ENCODE measurements around the gene PPFIBP1.

PPFIBP1 gene

GRCh38 chr12:27703720-27704452 lies 179.9 kb downstream of the PPFIBP1 start:
- peak; percentile 84 for TF ChIP-seq CTCF (IDR thresholded peaks at IDR 0.05; ENCODE audit: low read depth, low read length, missing control alignments)
- DNase-seq (ENCODE audit: extremely low read depth, low read depth) = peak; percentile 74
- no peak overlapping the region for H3K4me3 ChIP-seq (replicated peaks; ENCODE audit: low read depth, low read length)

GRCh38 chr12:27705263-27705662 lies 181.3 kb downstream of the PPFIBP1 start:
- TF ChIP-seq CTCF (IDR thresholded peaks at IDR 0.05; ENCODE audit: low read depth, low read length, missing control alignments) = no peak
- no peak overlapping the region for H3K4me3 ChIP-seq (replicated peaks; ENCODE audit: low read depth, low read length)
- no peak for DNase-seq (ENCODE audit: extremely low read depth, low read depth)

- DNase-seq (ENCODE audit: extremely low read depth, low read depth) = no peak
- H3K4me3 ChIP-seq (replicated peaks; ENCODE audit: low read depth, low read length) = no peak overlapping the region
- TF ChIP-seq CTCF (IDR thresholded peaks at IDR 0.05; ENCODE audit: low read depth, low read length, missing control alignments) = no peak
Observed at GRCh38 chr12:27707216-27707615, 183.2 kb downstream of the PPFIBP1 start.

GRCh38 chr12:27709212-27709931 lies 185.4 kb downstream of the PPFIBP1 start:
- peak overlapping the region; percentile 92 for H3K4me3 ChIP-seq (replicated peaks; ENCODE audit: low read depth, low read length)
- TF ChIP-seq CTCF (IDR thresholded peaks at IDR 0.05; ENCODE audit: low read depth, low read length, missing control alignments) = no peak
- DNase-seq (ENCODE audit: extremely low read depth, low read depth) = no peak

GRCh38 chr12:27709932-27710591 lies 186.1 kb downstream of the PPFIBP1 start:
- H3K4me3 ChIP-seq (replicated peaks; ENCODE audit: low read depth, low read length) = peak overlapping the region; percentile 92
- peak; percentile 31 for DNase-seq (ENCODE audit: extremely low read depth, low read depth)

More at GRCh38 chr12:27709932-27710591, 186.1 kb downstream of the PPFIBP1 start:
- no peak for TF ChIP-seq CTCF (IDR thresholded peaks at IDR 0.05; ENCODE audit: low read depth, low read length, missing control alignments)

Data from HFF-Myc (cell line).